GM18909 (cell line): Measurements from ENCODE around the gene LOX.
"Not testable (repeated sequence)": the region's sequence is repeated elsewhere in the genome, so short reads cannot be mapped to it uniquely, and the experiment has no call there.

Experiments used
- ATAC-seq: cut with Tn5 transposase; IDR thresholded peaks from one replicate; pipeline ENCODE4 v1.9.1; 2021; ENCODE audit warnings: mild to moderate bottlenecking; ENCODE audit not compliant: unreplicated experiment, poor library complexity

Gene LOX

GRCh38 chr5:122099060-122099790 is 21.2 kb upstream of the LOX start:
- ATAC-seq, result no peak

- no peak for ATAC-seq
These were observed 19.3 kb upstream of the LOX start for GRCh38 chr5:122097391-122097790.

GRCh38 chr5:122095158-122095557 is 17.1 kb upstream of the LOX start:
- no peak for ATAC-seq

GRCh38 chr5:122094251-122094650 is 16.2 kb upstream of the LOX start:
- not testable (repeated sequence) for ATAC-seq

- no peak for ATAC-seq
These were observed 15.5 kb upstream of the LOX start for GRCh38 chr5:122093415-122094180.

- ATAC-seq, result no peak
These were observed 14.0 kb upstream of the LOX start for GRCh38 chr5:122091936-122092600.

GRCh38 chr5:122089096-122090013 is 11.3 kb upstream of the LOX start:
- no peak for ATAC-seq

- no peak for ATAC-seq
These were observed 7.0 kb upstream of the LOX start for GRCh38 chr5:122085041-122085440.

GRCh38 chr5:122083535-122083934 is 5.5 kb upstream of the LOX start:
- peak; percentile 72 for ATAC-seq

- no peak for ATAC-seq
These were observed 3.5 kb upstream of the LOX start for GRCh38 chr5:122081541-122081940.

- peak; percentile 44 for ATAC-seq
These were observed 518 bp downstream of the LOX start for GRCh38 chr5:122077366-122078115.

- peak; percentile 45 for ATAC-seq
These were observed 1.2 kb downstream of the LOX start for GRCh38 chr5:122076669-122077365.

GRCh38 chr5:122076050-122076461 is 2.0 kb downstream of the LOX start:
- ATAC-seq, result no peak

GRCh38 chr5:122073864-122074263 is 4.2 kb downstream of the LOX start:
- no peak for ATAC-seq

GRCh38 chr5:122073018-122073417 is 5.0 kb downstream of the LOX start:
- no peak for ATAC-seq

GRCh38 chr5:122067390-122067789 is 10.7 kb downstream of the LOX start:
- no peak for ATAC-seq

GRCh38 chr5:122064992-122065391 is 13.1 kb downstream of the LOX start:
- no peak for ATAC-seq

GRCh38 chr5:122063836-122064235 is 14.2 kb downstream of the LOX start:
- ATAC-seq, result no peak

- ATAC-seq, result no peak
These were observed 15.9 kb downstream of the LOX start for GRCh38 chr5:122062205-122062604.
